ENCODE data around the gene FBXO44. TPM values are rescaled to one million over a fixed set of nuclear protein-coding genes. Genes with fewer than 3 reads are reported as not detected.

The FBXO44 gene
- total and polyA plus RNA-seq, 10 of the 15 experiments (the other 5 are each of a cell fraction or from before 2014, with no cell fraction given), result 0.77 to 22.4 (median 8.2) TPM

GRCh38 chr1:11649237-11649623 lies 5.4 kb upstream of the FBXO44 start:
- intact Hi-C loops (cut with micrococcal nuclease; ENCODE audit: unreplicated experiment), result no loop called here
- Histone ChIP-seq H2AFZ (ENCODE audit: control insufficient read depth, low read depth, low read length) (no peak overlapping the region), H3K4me2 (ENCODE audit: control insufficient read depth, insufficient read depth) (no peak overlapping the region), H3K27me3 (replicated peaks in 1 of 2; ENCODE audit: control insufficient read depth in 2 of 2, insufficient read depth in 2 of 2, low read length in 1 of 2) (no peaks in the 10 kb centered on the region; a peak in 2 of 4 replicates), H3K4me1 (ENCODE audit: control insufficient read depth, insufficient read depth, low read length) (no peaks in the 10 kb centered on the region), H3K79me2 (ENCODE audit: control insufficient read depth, insufficient read depth, low read length) (no peaks in the 10 kb centered on the region), H3K36me3 (ENCODE audit: control insufficient read depth in 2 of 2, insufficient read depth in 2 of 2, low read length in 1 of 2) (no peaks in the 10 kb centered on the region), H3K27ac (ENCODE audit: control insufficient read depth, insufficient read depth) (no peak overlapping the region), H3K9me3 (replicated peaks; ENCODE audit: control insufficient read depth, insufficient read depth, low read length) (no peaks in the 10 kb centered on the region), H3K9ac (ENCODE audit: control insufficient read depth, insufficient read depth, low read length) (no peak overlapping the region), H4K20me1 (ENCODE audit: control insufficient read depth, insufficient read depth) (no peaks in the 10 kb centered on the region), H3K4me3 (no peak overlapping the region)
- POLR2A ChIA-PET, result no interaction called here
- SMC1A ChIA-PET (ENCODE audit: uncharacterized antibody, unreplicated experiment), result no interaction called here
- 20% methylated on average over 8 of the region's 9 CpGs for WGBS (ENCODE audit: insufficient coverage, insufficient replicate concordance, low lambda C conversion rate, missing lambda C conversion rate)
- CTCF ChIA-PET, result interaction anchor here (0.6 to 3.2 kb wide), 4 partner anchors 46 to 611 kb away, joined by 3 to 36 read pairs (median 8); no protein-coding TSS in a partner anchor
- FAIRE-seq (no peak), ATAC-seq (no peak), DNase-seq (ENCODE audit: low read depth, low spot score) (no peak)
- in situ Hi-C loops (cut with MboI), result no loop called here
- RAD21 ChIA-PET (ENCODE audit: unreplicated experiment), result interaction anchor here (0.7 to 2.8 kb wide), 3 partner anchors 71 to 604 kb away, joined by 3 to 25 read pairs (median 5); no protein-coding TSS in a partner anchor
- BruUV-seq (replicated peaks), result no TSS peak
- no peak for TF ChIP-seq NFIC (IDR thresholded peaks at IDR 0.05; ENCODE audit: low read depth, low read length)
- TF ChIP-seq CTCF (IDR thresholded peaks at IDR 0.05 in 2 of 3, conservative IDR thresholded peaks at IDR 0.05 in 1 of 3; ENCODE audit: control insufficient read depth in 2 of 3, extremely low read depth in 1 of 3, insufficient read depth in 1 of 3, low read depth in 3 of 3, low read length in 3 of 3), result no peak
- no peak for TF ChIP-seq SP1 (IDR thresholded peaks at IDR 0.05; ENCODE audit: low read depth, low read length)
- no peak for TF ChIP-seq ELK1 (IDR thresholded peaks at IDR 0.05; ENCODE audit: low read depth, low read length)
- TF ChIP-seq HDGF (IDR thresholded peaks at IDR 0.05), result no peak
- TF ChIP-seq YBX1 (IDR thresholded peaks at IDR 0.05), result no peak

Data from GM12878 (cell line).